ENCODE data around the gene ENKD1.
A peak's percentile ranks its signal among the peaks of the same experiment; 100 is the strongest.

Gene ENKD1

DNA sequence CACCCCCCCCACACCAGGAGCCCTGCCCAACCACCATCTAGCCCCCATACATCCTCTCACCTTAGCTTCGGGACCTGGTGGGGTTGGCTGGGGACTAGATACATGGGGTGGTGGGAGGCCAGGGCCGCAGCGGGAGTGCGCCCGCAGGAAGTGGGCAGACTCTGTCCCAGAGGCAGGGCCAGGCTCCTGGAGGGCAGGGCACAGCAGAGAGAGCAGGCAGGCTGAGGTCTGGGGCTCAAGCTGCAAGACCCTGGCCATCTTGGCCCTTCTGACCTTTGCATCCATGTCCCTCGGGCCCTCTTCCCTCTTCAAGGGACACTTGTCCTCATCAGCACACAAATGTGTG is 2.7 kb downstream of the ENKD1 start:
- no peak for DNase-seq (ENCODE audit: low spot score)

GRCh38 chr16:67663151-67663876 is 3.2 kb downstream of the ENKD1 start:
- peak; percentile 60 for DNase-seq (ENCODE audit: low spot score)

GRCh38 chr16:67662653-67663010 is 3.9 kb downstream of the ENKD1 start:
- DNase-seq (ENCODE audit: low spot score), result no peak

DNA sequence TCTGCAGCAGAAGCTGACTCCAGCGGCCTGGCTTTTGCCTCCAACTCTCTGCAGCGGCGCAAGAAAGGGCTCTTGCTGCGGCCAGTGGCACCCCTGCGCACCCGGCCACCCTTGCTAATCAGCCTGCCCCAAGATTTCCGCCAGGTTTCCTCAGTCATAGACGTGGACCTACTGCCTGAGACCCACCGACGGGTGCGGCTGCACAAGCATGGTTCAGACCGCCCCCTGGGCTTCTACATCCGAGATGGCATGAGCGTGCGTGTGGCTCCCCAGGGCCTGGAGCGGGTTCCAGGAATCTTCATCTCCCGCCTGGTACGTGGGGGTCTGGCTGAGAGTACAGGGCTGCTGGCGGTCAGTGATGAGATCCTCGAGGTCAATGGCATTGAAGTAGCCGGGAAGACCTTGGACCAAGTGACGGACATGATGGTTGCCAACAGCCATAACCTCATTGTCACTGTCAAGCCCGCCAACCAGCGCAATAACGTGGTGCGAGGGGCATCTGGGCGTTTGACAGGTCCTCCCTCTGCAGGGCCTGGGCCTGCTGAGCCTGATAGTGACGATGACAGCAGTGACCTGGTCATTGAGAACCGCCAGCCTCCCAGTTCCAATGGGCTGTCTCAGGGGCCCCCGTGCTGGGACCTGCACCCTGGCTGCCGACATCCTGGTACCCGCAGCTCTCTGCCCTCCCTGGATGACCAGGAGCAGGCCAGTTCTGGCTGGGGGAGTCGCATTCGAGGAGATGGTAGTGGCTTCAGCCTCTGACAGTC is 4.5 kb downstream of the ENKD1 start:
- DNase-seq (ENCODE audit: low spot score), result no peak

DNA sequence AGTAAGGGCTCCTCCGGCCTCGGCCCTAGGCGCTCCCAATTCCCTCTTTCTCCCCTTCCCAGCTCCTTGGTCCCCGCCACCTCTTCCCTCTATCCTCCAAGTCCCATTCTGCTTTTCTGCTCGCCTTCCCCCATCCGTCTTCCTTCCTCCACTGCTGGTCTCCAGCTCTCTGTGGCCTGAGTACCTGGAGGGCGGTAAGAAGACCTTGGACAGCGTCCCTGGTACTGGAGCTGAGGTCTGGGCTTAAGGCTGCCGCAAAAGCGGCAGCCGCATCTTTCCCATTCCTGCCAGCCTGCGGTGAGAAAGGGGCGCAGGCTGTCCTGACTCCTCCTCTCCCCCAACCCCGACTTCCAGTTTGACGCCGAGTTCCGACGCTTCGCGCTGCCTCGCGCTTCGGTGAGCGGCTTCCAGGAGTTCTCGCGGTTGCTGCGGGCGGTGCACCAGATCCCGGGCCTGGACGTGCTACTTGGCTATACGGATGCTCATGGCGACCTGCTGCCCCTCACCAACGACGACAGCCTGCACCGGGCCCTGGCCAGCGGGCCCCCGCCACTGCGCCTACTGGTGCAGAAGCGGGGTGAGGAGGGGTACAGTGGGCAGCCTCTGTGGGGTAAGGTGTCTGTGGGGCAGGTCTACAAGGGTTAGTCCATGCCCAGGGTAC is 5.3 kb downstream of the ENKD1 start:
- peak; percentile 80 for DNase-seq (ENCODE audit: low spot score)

DNA sequence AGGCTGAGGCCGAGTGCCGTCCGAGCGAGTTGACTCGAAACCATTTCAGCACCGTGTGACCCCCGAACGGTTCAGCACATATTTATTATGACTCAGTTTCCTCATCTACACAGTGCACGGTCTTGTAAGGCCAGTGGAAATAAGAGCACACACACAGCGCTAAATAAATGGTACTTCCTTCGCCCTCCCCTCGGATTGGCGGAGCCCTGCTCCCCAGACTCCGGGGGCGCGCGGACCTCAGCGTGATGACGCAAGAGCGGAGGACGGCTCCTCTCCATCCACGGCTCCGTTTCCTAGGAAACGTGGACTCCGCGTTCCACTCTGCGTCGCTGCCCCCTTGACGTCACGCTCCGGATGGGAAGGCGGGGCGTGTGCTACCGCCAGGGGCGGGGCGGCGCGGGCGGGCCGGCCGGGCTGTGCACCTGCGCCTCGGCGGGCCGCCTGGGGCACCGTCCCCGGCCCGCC is 6.0 kb downstream of the ENKD1 start, which contains the start of gene PARD6A:
TSS of gene PARD6A (plus strand) at position 397 of the 465 bp plus-strand sequence. CDS start 79 bp downstream, outside the sequence.
- peak; percentile 99 for DNase-seq (ENCODE audit: low spot score)

DNA sequence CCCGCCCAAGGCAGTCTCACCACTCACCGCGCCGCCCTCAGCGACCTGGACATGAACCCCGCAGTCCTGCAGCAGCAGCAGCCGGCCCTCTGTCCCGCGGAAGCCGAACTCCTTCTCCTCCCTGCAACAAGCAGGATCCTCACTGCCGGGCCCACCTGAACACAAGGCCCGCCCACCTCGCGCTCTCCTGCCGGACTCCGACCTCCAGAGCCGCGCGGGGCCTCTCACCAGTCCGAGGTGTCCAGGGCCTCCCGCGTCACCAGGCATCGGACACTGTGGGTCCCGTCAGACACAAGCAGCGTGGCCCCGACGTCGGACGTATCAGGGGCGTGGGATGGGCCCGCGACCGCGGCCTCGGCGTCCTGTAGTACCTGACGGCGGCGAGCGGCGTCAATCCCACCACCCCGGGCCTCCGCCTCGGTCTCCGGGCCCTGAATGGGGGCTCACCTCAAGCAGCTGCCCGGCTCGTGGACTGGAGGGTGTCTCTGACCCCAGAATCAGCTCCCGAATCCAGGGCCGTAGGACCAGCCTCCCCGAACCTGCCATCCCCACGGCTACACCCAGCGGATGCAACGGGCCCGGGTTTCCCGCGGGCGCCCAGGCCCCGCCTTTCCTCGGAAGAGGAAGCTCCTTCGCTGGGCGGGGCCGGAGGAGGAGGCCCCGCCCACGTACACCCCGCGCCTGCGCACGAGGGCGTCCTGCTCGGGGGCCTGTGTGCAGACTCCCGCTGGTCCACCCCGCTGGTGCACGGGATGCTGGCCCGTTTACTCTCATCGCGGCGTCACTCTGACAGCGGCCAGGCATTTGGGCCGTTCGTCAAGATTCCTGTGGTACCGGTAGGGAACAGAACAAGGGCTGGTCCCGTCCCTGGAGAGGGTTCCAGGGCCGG is 6.6 kb downstream of the ENKD1 start, which contains the start of gene ACD:
TSS of gene ACD (minus strand) at position 586 of the 889 bp plus-strand sequence. CDS start at position 546, 40 bp downstream.
- DNase-seq (ENCODE audit: low spot score), result peak; percentile 93

GRCh38 chr16:67658849-67659674 is 7.5 kb downstream of the ENKD1 start:
- DNase-seq (ENCODE audit: low spot score), result no peak

DNA sequence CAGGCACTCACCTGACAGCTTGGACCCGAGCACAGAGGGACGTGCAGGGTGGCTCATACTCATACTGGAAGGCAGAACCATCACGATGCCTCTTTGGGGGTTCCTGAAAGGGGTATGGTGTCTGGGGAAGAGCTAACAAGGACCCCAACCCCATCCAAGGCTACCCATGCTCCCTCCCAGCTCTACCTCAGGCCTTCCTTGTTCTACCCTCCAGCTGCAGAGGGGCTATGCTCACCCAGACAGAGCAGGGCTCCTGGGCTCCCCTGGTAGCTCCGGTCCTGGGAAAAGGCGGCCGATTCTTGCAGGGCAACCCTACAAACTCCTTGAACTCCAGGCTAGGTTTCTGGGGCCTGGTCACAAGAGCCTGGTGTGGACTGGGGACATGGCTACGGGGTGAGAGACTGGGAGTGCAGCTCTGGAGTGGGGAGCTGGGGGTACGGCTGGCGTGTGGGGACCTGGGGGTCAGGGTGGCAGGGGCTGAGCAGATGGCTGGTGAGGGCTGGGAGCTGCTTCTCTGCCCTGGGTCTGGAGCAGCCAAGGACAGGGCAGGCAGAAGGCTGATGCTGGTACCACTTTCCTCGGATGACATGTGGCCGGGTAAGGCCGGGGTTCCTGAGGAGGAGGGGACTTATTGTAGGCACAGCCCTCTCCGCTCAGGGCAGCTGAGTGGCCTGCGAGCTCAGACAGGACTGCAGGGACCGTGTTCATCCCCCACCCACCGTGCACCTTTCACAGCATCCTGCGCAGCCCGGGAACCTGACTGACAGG is 8.6 kb downstream of the ENKD1 start:
- no peak for DNase-seq (ENCODE audit: low spot score)

DNA sequence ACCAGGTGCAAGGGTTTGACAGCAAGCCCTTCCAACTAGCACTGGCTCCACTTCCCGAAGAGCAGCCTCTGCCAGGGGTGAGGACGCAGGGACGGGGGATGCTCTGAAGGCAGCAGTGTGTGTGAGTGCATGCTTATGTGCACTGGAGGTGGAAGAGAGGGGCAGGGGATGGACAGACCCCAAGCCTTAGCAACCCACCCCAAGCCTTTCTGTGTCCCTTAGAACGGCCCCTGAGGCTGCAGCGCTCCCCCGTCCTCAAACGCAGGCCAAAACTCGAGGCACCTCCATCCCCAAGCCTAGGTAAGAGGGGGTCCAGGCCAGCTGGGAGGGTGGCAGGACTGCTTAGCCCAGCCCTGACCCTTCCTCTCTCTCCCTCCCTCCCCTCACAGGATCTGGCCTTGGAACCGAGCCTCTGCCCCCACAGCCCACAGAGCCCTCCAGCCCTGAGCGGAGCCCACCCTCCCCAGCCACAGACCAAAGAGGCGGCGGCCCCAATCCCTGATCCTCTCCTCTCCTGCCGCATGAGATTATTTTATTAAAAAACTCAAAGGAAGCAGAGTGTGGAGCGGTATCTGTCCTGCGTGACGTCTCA is 9.4 kb downstream of the ENKD1 start:
- DNase-seq (ENCODE audit: low spot score), result no peak

- DNase-seq (ENCODE audit: low spot score), result no peak
Measured at GRCh38 chr16:67656344-67657016, 10.1 kb downstream of the ENKD1 start.

DNA sequence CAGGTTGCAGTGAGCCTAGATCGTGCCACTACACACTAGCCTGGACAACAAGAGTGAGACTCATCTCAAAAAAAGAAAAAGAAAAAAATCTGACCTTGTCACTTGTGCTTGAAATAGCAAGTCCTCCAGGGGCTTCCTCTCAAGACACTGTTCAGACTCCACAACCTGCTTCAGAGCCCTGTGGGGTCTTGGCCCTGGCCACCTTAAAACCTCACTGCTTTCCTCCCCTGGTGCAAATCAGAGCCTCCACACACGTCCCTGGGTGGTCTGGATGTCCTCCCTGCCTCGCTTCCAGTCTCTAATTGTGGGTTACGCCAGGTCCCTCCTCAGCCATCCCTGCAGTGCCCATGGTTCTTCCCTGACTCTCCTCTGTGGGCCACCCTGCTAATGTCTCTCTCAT is 11.2 kb downstream of the ENKD1 start:
- DNase-seq (ENCODE audit: low spot score), result no peak

DNA sequence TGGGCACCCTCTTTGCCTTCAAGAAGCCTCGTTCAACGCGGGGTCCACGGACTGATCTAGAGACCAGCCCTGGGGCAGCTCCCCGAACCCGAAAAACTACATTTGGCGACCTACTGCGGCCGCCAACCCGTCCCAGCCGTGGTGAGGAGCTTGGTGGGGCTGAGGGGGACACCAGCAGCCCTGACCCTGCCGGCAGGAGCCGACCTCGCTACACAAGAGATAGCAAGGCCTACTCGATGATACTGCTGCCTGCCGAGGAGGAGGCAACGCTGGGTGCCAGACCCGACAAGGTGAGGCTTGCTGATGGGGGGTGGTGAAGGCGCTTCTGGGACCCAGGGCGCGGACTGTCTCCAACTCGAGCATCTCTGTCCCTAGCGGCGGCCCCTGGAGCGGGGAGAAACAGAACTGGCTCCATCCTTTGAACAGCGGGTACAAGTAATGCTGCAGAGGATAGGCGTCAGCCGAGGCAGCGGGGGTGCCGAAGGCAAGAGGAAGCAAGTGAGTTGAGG is 12.1 kb downstream of the ENKD1 start:
- no peak for DNase-seq (ENCODE audit: low spot score)

DNA sequence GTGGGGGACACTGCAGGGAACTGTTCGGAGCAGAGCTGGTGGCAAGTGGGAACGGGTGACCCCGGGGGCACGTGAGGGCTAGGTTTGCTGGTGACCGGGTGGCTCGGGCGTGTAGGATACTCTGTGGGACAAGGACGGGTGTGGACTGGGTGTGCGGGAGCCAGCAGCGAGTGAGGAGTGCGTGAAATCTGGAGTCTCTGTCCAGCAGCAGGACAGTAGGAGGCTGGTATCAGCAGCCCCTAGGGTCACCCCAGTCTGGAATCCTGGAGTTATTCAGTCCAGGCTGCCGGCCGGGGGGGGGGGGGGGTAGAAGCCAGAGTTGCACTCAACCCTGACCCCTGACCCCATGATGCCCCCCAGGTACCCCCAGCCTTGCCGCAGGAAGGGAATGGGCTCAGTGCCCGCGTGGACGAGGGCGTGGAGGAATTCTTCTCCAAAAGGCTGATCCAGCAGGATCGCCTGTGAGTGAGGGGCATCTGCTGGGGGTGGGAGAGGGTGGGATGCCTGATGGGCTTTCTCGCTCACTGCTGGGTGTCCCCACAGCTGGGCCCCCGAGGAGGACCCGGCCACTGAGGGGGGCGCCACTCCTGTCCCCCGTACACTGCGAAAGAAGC is 12.7 kb downstream of the ENKD1 start:
- DNase-seq (ENCODE audit: low spot score), result no peak

- no peak for DNase-seq (ENCODE audit: low spot score)
Measured at GRCh38 chr16:67653128-67653788, 13.3 kb downstream of the ENKD1 start.

DNA sequence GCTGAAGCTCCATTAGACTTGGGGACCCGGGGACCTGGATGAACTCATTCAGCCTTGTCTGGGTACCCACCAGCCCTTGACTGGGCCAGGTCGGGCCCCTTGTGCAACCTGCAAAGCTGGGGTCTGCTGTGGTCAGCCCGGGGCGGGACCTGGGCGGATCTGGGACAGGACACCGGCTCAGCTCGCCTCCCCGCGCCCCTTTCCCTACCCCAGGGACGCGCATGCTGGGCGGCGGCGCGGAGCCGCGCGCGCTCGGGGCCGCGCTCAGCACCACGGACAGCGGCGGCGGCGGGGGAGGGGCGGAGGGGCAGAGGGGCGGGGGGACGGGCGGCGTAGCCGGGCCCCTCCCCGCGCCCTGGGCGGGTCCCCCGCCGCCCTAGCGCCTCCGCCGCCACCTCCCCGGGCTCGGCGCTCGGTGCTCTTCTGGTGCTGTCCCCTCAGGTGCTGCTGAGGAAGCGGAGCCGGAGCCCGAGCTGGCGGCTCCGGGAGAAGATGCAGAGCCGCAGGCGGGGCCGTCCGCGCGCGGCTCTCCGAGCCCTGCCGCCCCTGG is 13.9 kb downstream of the ENKD1 start:
- no peak for DNase-seq (ENCODE audit: low spot score)

DNA sequence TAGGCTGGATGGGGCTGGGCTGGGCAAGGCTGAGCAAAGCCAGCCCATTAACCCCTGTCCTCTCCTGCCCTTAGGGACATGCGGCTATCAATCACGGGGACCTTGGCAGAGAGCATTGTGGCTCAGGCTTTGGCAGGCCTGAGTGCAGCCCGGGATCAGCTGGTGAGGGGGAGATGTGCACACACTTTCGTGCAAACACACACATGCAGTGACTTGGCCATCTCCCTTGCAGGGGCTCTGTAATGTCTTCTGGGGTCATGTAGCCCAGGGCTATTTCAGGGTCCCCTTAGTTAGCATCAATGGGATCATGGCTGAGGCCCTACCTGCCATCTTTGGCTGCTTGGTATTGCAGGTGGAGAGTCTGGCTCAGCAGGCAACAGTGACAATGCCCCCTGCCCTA is 14.7 kb downstream of the ENKD1 start:
- no peak for DNase-seq (ENCODE audit: low spot score)

DNA sequence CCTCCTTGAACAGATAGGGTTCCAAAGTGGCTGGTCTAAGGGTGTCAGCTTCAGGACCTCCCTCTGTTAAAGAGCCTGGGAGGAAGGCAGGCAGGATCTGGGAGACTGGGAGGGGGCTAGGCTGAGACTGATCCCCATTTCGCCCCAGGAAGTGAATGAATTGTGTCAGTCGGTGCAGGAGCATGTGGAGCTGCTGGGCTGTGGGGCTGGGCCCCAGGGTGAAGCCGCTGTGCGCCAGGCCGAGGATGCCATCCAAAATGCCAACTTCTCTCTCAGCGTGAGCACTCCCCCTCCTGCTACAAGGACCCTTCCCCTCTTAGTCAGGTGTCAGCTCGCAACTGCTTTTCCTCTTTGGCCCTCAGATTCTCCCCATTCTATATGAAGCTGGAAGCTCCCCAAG is 15.5 kb downstream of the ENKD1 start:
- no peak for DNase-seq (ENCODE audit: low spot score)

Data from cerebellar cortex (tissue), 1 donor.